DOHH2 (cell line): ENCODE data around the gene POLG.

Experiments used
- CTCF ChIP-seq: fragments of 200-600 bp; sonication (generic); IDR thresholded peaks from one replicate; pipeline ENCODE4 v1.5.1; 2014; ENCODE audit warnings: antibody characterized with exemption, mild to moderate bottlenecking, low read depth, low read length; ENCODE audit not compliant: poor library complexity, severe bottlenecking
- EZH2phosphoT487 ChIP-seq: fragments of 200-600 bp; sonication (generic); IDR thresholded peaks from 2 replicates; pipeline ENCODE4 v1.6.1; 2017; ENCODE audit warnings: borderline replicate concordance, mild to moderate bottlenecking, antibody characterized with exemption, low read length, moderate library complexity, mixed read lengths

GRCh38 chr15:89383365-89384175 is 48.9 kb upstream of the POLG start:
- no peak for TF ChIP-seq CTCF
- no peak for TF ChIP-seq EZH2phosphoT487
